NCI-H446 (cell line): ENCODE data around the gene TAF11L2.
"Not testable (repeated sequence)": the region's sequence is repeated elsewhere in the genome, so short reads cannot be mapped to it uniquely, and the experiment has no call there.

Experiments used
- DNase-seq, 2 experiments: peaks; one replicate each; lab custom pipeline; 2025; lab: John Stamatoyannopoulos, UW

The TAF11L2 gene

GRCh38 chr5:17497931-17498330 lies at the start of gene TAF11L2:
Gene TAF11L2, plus strand, starts transcription at chr5:17498231.
- DNase-seq: not testable (repeated sequence)

- no peak for DNase-seq
These were observed 49.2 kb upstream of the TAF11L2 start for GRCh38 chr5:17448877-17449276.

GRCh38 chr5:17452936-17453335 lies 45.1 kb upstream of the TAF11L2 start:
- DNase-seq: no peak

GRCh38 chr5:17455942-17456341 lies 42.1 kb upstream of the TAF11L2 start:
- no peak for DNase-seq

- DNase-seq: no peak
These were observed 36.2 kb upstream of the TAF11L2 start for GRCh38 chr5:17461793-17462192.

GRCh38 chr5:17463653-17464052 lies 34.4 kb upstream of the TAF11L2 start:
- DNase-seq: no peak

GRCh38 chr5:17470064-17470463 lies 28.0 kb upstream of the TAF11L2 start:
- no peak for DNase-seq

GRCh38 chr5:17475064-17475463 lies 23.0 kb upstream of the TAF11L2 start:
- not testable (repeated sequence) for DNase-seq

- DNase-seq: peak in 1 of 2 experiments; percentile 26
These were observed 21.0 kb upstream of the TAF11L2 start for GRCh38 chr5:17477043-17477442.

- no peak for DNase-seq
These were observed 20.3 kb upstream of the TAF11L2 start for GRCh38 chr5:17477573-17478265.

GRCh38 chr5:17481378-17481777 lies 16.7 kb upstream of the TAF11L2 start:
- DNase-seq: peak in 1 of 2 experiments; percentile 24

GRCh38 chr5:17482790-17483189 lies 15.2 kb upstream of the TAF11L2 start:
- no peak for DNase-seq

- not testable (repeated sequence) for DNase-seq
These were observed 11.4 kb upstream of the TAF11L2 start for GRCh38 chr5:17486464-17487173.

- no peak for DNase-seq
These were observed 10.9 kb upstream of the TAF11L2 start for GRCh38 chr5:17487174-17487512.

GRCh38 chr5:17491257-17491656 lies 6.8 kb upstream of the TAF11L2 start:
- DNase-seq: not testable (repeated sequence)

- DNase-seq: no peak
These were observed 5.3 kb upstream of the TAF11L2 start for GRCh38 chr5:17492770-17493169.

- no peak for DNase-seq
These were observed 585 bp upstream of the TAF11L2 start for GRCh38 chr5:17497446-17497845.

GRCh38 chr5:17511775-17512325 lies 13.8 kb downstream of the TAF11L2 start:
- DNase-seq: no peak

- not testable (repeated sequence) for DNase-seq
These were observed 19.5 kb downstream of the TAF11L2 start for GRCh38 chr5:17517526-17517925.

GRCh38 chr5:17518067-17518466 lies 20.0 kb downstream of the TAF11L2 start, which contains the start of gene TAF11L3:
Gene TAF11L3, plus strand, starts transcription at chr5:17518367.
- not testable (repeated sequence) for DNase-seq

- DNase-seq: not testable (repeated sequence)
These were observed 21.5 kb downstream of the TAF11L2 start for GRCh38 chr5:17519508-17519907.

GRCh38 chr5:17521501-17521900 lies 23.5 kb downstream of the TAF11L2 start, which contains the start of gene TAF11L4:
Gene TAF11L4, plus strand, starts transcription at chr5:17521801.
- DNase-seq: not testable (repeated sequence)

- not testable (repeated sequence) for DNase-seq
These were observed 26.9 kb downstream of the TAF11L2 start, which contains the start of gene TAF11L5 for GRCh38 chr5:17524935-17525334. Gene TAF11L5, plus strand, starts transcription at chr5:17525235.
